Vagina (tissue), 2 donors: ENCODE data around the gene SNRPA1. TPM values are rescaled to one million over a fixed set of nuclear protein-coding genes. Genes with fewer than 3 reads are reported as not detected.

Source experiments
- DNase-seq, 2 donors: peaks; one replicate each; pipeline ENCODE4 v3.0.0-alpha.2; 2017; ENCODE audit errors: extremely low spot score in 2 of 2
- H3K27ac ChIP-seq: fragments of 200-600 bp; sonication (generic); one replicate; pipeline ENCODE4 v1.5.1; 2019
- H3K27me3 ChIP-seq: fragments of 200-600 bp; sonication (generic); one replicate; pipeline ENCODE4 v1.5.1; 2019
- H3K36me3 ChIP-seq, 2 donors: fragments of 200-600 bp; sonication (generic); one replicate each; pipeline ENCODE4 v1.5.1; 2017 to 2019
- H3K4me1 ChIP-seq: fragments of 200-600 bp; sonication (generic); one replicate; pipeline ENCODE4 v1.5.1; 2019
- H3K4me3 ChIP-seq, 2 donors: fragments of 200-600 bp; sonication (generic); 1 replicate in 1 of 2; 2 replicates in 1 of 2; pipeline ENCODE4 v1.5.1; 2016 to 2019
- H3K9me3 ChIP-seq: fragments of 200-600 bp; sonication (generic); one replicate; pipeline ENCODE4 v1.5.1; 2019
- CTCF ChIP-seq, 3 experiments: fragments of 450-650 bp in 2 of 3; fragments of 200-600 bp in 1 of 3; sonication (generic) in 1 of 3; IDR thresholded peaks; one replicate each; pipeline ENCODE4 v1.5.1; 2017 to 2019; ENCODE audit warnings: antibody characterized with exemption in 3 of 3, mild to moderate bottlenecking in 2 of 3, moderate library complexity in 2 of 3
- POLR2A ChIP-seq, 2 donors: fragments of 450-650 bp; IDR thresholded peaks; one replicate each; pipeline ENCODE4 v1.6.1; 2017; ENCODE audit warnings: antibody characterized with exemption in 2 of 2, mild to moderate bottlenecking in 2 of 2, moderate library complexity in 2 of 2
- POLR2AphosphoS5 ChIP-seq, 2 donors: sonication (generic); formaldehyde crosslinking; IDR thresholded peaks; one replicate each; pipeline ENCODE4 v1.9.0; 2017; ENCODE audit warnings: antibody characterized with exemption in 2 of 2, mild to moderate bottlenecking in 2 of 2, low read depth in 1 of 2; ENCODE audit not compliant: insufficient read depth in 1 of 2
- intact Hi-C: fragments of 100-400 bp; cut with DNase I; formaldehyde crosslinking; loops from one replicate; pipeline ENCODE4 v1.15.1; 2023
- total RNA-seq: library from RNA; depleted of rRNA; stranded (reverse); fragments of >200 nt; gene quantifications from one replicate; pipeline ENCODE4 v1.2.3, GENCODE V29; 2016

The SNRPA1 gene
- total RNA-seq, 1 donor from 2014 or later, result 30.7 TPM

- no peaks in the 10 kb centered on the region for H3K27me3 ChIP-seq
- no peaks in the 10 kb centered on the region for H3K9me3 ChIP-seq
- H3K36me3 ChIP-seq, result no peaks in the 10 kb centered on the region
- no peak overlapping the region for H3K4me3 ChIP-seq
- no peak for TF ChIP-seq CTCF (IDR thresholded peaks at IDR 0.05)
- TF ChIP-seq POLR2AphosphoS5 (IDR thresholded peaks at IDR 0.05; ENCODE audit: insufficient read depth in 1 of 2, low read depth in 1 of 2), result no peak
- TF ChIP-seq POLR2A (IDR thresholded peaks at IDR 0.05), result no peak
- H3K4me1 ChIP-seq, result no peaks in the 10 kb centered on the region
- H3K27ac ChIP-seq, result no peak overlapping the region
- DNase-seq, result peak in 1 of 2 donors; percentile 87
- intact Hi-C loops, result no loop called here
Observed at GRCh38 chr15:101309436-101310160, 14.6 kb upstream of the SNRPA1 start.

- Histone ChIP-seq H3K4me1 (no peaks in the 10 kb centered on the region), H3K4me3 (no peak overlapping the region), H3K27ac (no peak overlapping the region), H3K36me3 (no peaks in the 10 kb centered on the region), H3K9me3 (no peaks in the 10 kb centered on the region), H3K27me3 (no peaks in the 10 kb centered on the region)
- TF ChIP-seq POLR2A (IDR thresholded peaks at IDR 0.05) (no peak), CTCF (IDR thresholded peaks at IDR 0.05) (no peak), POLR2AphosphoS5 (IDR thresholded peaks at IDR 0.05; ENCODE audit: insufficient read depth in 1 of 2, low read depth in 1 of 2) (no peak)
- intact Hi-C loops, result no loop called here
- DNase-seq, result peak in 1 of 2 donors; percentile 74
Observed at GRCh38 chr15:101308604-101309435, 13.8 kb upstream of the SNRPA1 start.

- Histone ChIP-seq H3K4me1 (no peaks in the 10 kb centered on the region), H3K9me3 (no peaks in the 10 kb centered on the region), H3K27me3 (no peaks in the 10 kb centered on the region), H3K36me3 (no peaks in the 10 kb centered on the region), H3K4me3 (no peak overlapping the region), H3K27ac (no peak overlapping the region)
- intact Hi-C loops, result no loop called here
- peak in 1 of 2 donors; percentile 84 for DNase-seq
- no peak for TF ChIP-seq CTCF (IDR thresholded peaks at IDR 0.05)
- no peak for TF ChIP-seq POLR2AphosphoS5 (IDR thresholded peaks at IDR 0.05; ENCODE audit: insufficient read depth in 1 of 2, low read depth in 1 of 2)
- no peak for TF ChIP-seq POLR2A (IDR thresholded peaks at IDR 0.05)
Observed at GRCh38 chr15:101307897-101308603, 13.0 kb upstream of the SNRPA1 start.

- Histone ChIP-seq H3K27ac (no peak overlapping the region), H3K9me3 (no peaks in the 10 kb centered on the region), H3K27me3 (no peaks in the 10 kb centered on the region), H3K36me3 (no peaks in the 10 kb centered on the region), H3K4me1 (no peaks in the 10 kb centered on the region), H3K4me3 (no peak overlapping the region)
- TF ChIP-seq POLR2A (IDR thresholded peaks at IDR 0.05) (no peak), CTCF (IDR thresholded peaks at IDR 0.05) (no peak), POLR2AphosphoS5 (IDR thresholded peaks at IDR 0.05; ENCODE audit: insufficient read depth in 1 of 2, low read depth in 1 of 2) (no peak)
- peak in 1 of 2 donors; percentile 87 for DNase-seq
- intact Hi-C loops, result no loop called here
Observed at GRCh38 chr15:101307048-101307896, 12.2 kb upstream of the SNRPA1 start.
